Esophagus squamous epithelium (tissue), 4 donors: ENCODE measurements around the gene COG7.

ENCODE experiments used
- CTCF ChIP-seq, 6 experiments: fragments of 450-650 bp in 4 of 6; fragments of 200-600 bp in 2 of 6; sonication (generic) in 2 of 6; IDR thresholded peaks; one replicate each; pipeline ENCODE4 v1.5.1; 2016 to 2019; ENCODE audit warnings: antibody characterized with exemption in 6 of 6, mild to moderate bottlenecking in 4 of 6, moderate library complexity in 4 of 6
- POLR2A ChIP-seq, 4 donors: fragments of 450-650 bp; IDR thresholded peaks; one replicate each; pipeline ENCODE4 v1.6.1; 2017; ENCODE audit warnings: antibody characterized with exemption in 4 of 4, mild to moderate bottlenecking in 4 of 4, moderate library complexity in 3 of 4

GRCh38 chr16:23435500-23435899, 17.5 kb downstream of the COG7 start:
- peak; percentile 71 to 85 (median 81) for TF ChIP-seq CTCF (IDR thresholded peaks at IDR 0.05)
- TF ChIP-seq POLR2A (IDR thresholded peaks at IDR 0.05) = no peak
